ENCODE measurements around the gene WASL.

- TF ChIP-seq BHLHE40 (IDR thresholded peaks at IDR 0.05; ENCODE audit: borderline replicate concordance): no peak
- no peak for TF ChIP-seq CTBP1 (IDR thresholded peaks at IDR 0.05; ENCODE audit: borderline replicate concordance)
- no peak for TF ChIP-seq HDGF (IDR thresholded peaks at IDR 0.05; ENCODE audit: borderline replicate concordance)
- TF ChIP-seq TARDBP (IDR thresholded peaks at IDR 0.05): no peak
- no peak for TF ChIP-seq ELF4 (IDR thresholded peaks at IDR 0.05)
- TF ChIP-seq FOXM1 (IDR thresholded peaks at IDR 0.05; ENCODE audit: borderline replicate concordance): no peak
- no peak for TF ChIP-seq ARNT (IDR thresholded peaks at IDR 0.05)
- TF ChIP-seq SP1 (IDR thresholded peaks at IDR 0.05): no peak
- no peak for TF ChIP-seq NFRKB (IDR thresholded peaks at IDR 0.05)
Observed at GRCh38 chr7:123647106-123647730, 101.6 kb downstream of the WASL start.

Measured in HEK293T (cell line).